Superior temporal gyrus (tissue), 1 donor: ENCODE data around the gene B3GALT6.
"Not testable (repeated sequence)": the region's sequence is repeated elsewhere in the genome, so short reads cannot be mapped to it uniquely, and the experiment has no call there.

Experiments used
- DNase-seq: peaks from one replicate; pipeline ENCODE4 v3.0.0-alpha.2; 2016; ENCODE audit errors: extremely low spot score

B3GALT6 gene

GRCh38 chr1:1232208-1232795, at the start of gene B3GALT6:
Gene B3GALT6, plus strand, starts transcription at chr1:1232237. Its CDS starts 42 bp downstream, at chr1:1232279.
- DNase-seq = no peak

GRCh38 chr1:1182491-1183220, 49.4 kb upstream of the B3GALT6 start:
- DNase-seq = no peak

- no peak for DNase-seq
Measured at GRCh38 chr1:1183221-1183747, 48.8 kb upstream of the B3GALT6 start.

- DNase-seq = no peak
Measured at GRCh38 chr1:1183833-1184775, 47.9 kb upstream of the B3GALT6 start.

- DNase-seq = peak; percentile 45
Measured at GRCh38 chr1:1185101-1185765, 46.8 kb upstream of the B3GALT6 start.

GRCh38 chr1:1187938-1188337, 44.1 kb upstream of the B3GALT6 start:
- DNase-seq = no peak

GRCh38 chr1:1189111-1189510, 42.9 kb upstream of the B3GALT6 start:
- no peak for DNase-seq

GRCh38 chr1:1191734-1192133, 40.3 kb upstream of the B3GALT6 start:
- no peak for DNase-seq

- no peak for DNase-seq
Measured at GRCh38 chr1:1194723-1195122, 37.3 kb upstream of the B3GALT6 start.

GRCh38 chr1:1195726-1196125, 36.3 kb upstream of the B3GALT6 start:
- DNase-seq = not testable (repeated sequence)

GRCh38 chr1:1196431-1197187, 35.4 kb upstream of the B3GALT6 start:
- no peak for DNase-seq

GRCh38 chr1:1197188-1197500, 34.9 kb upstream of the B3GALT6 start:
- no peak for DNase-seq

- DNase-seq = no peak
Measured at GRCh38 chr1:1197551-1198422, 34.2 kb upstream of the B3GALT6 start.

GRCh38 chr1:1198423-1199140, 33.5 kb upstream of the B3GALT6 start:
- DNase-seq = no peak

GRCh38 chr1:1199141-1199960, 32.7 kb upstream of the B3GALT6 start:
- no peak for DNase-seq

GRCh38 chr1:1199961-1200875, 31.8 kb upstream of the B3GALT6 start:
- no peak for DNase-seq
